GM19467 (cell line): ENCODE results near the gene RFTN1.
A peak's percentile ranks its signal among the peaks of the same experiment; 100 is the strongest.

Experiments used
- ATAC-seq: cut with Tn5 transposase; IDR thresholded peaks from one replicate; pipeline ENCODE4 v1.9.1; 2021; ENCODE audit warnings: mild to moderate bottlenecking, moderate library complexity; ENCODE audit not compliant: unreplicated experiment

RFTN1 gene

DNA sequence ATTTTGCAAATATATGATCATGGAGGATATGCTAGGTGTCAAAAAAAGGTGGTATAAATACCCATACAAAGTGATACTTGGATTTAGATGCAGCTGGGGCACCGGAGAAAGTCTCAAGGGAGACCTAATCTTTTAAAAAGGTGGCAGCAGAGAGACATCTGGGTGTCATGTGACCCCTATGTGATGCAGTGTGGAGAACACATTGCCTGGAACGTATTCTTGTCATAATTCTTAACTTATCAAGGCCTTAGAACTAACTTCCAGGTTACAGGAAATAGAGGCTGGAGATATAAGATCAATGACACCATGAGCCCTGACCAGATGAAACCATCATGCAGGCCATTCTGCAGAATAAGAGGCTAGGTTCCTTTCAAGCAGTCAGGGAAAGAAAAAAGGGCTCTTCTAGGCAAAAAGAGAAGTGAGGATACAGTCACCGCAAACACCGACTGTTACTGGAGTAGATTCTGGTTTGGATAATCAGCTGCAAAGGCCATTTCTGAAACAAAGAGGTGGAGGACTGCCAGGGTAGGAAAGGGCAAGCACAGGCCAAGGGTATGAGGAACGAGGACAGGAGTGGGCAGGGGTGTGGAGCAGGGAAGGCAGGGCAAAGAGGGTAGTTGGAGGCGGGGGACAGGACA lies 147.9 kb downstream of the RFTN1 start:
- no peak for ATAC-seq

DNA sequence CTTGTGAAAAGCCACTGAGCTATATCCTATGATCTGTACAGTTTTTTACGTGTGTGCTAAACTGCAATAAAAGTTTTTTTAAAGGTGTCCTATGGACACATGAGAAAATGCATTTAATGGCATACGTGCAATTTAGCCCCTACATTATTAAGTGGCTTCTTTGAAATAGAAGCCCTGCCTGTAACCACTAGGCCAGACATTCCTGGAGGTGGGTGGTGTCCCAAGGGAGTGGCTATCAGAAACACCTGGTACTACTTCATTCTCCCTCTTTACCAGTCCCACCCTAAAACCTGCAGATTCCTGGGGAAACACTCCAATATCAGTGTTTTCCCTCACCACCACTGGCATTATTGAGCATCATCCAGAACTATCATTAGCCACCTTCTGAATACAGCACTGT lies 148.5 kb downstream of the RFTN1 start:
- ATAC-seq = no peak

DNA sequence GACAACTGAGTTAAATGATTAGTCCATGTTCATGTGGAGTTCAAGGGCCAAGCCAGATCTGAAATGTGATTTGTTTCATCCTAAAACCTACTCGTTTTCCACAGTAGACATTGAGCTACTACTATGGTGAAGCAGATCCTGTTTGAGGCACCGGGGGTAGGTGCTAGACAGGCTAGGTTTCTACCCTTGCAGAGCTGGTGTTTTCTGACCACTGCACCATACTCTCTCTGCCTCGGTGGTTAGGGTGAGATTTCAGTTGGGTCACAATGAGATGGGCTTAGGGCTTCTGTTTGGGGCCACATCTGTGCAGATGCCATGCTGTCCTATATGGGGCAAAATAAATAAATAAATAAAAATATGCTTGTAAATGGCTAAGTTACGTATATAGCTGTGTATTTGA lies 149.2 kb downstream of the RFTN1 start:
- ATAC-seq = no peak

DNA sequence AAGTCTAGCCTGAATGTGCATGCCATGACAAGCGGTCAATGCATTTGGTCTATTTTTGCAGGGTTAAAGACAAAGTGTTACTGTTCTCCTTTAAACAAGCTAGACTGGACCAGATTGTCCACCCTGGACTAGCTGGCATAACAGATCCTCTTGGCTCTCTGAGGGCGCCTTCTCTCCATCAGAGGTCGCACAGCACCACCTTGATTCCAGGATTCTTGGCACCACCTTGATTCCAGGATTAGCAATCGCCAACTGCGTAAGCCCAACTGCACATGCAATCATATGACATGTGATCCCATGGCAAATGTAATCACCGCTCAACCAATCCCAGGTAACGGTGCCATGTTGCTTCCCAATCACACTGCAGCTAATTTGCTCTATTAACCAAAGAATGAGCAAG lies 149.9 kb downstream of the RFTN1 start:
- ATAC-seq = no peak

DNA sequence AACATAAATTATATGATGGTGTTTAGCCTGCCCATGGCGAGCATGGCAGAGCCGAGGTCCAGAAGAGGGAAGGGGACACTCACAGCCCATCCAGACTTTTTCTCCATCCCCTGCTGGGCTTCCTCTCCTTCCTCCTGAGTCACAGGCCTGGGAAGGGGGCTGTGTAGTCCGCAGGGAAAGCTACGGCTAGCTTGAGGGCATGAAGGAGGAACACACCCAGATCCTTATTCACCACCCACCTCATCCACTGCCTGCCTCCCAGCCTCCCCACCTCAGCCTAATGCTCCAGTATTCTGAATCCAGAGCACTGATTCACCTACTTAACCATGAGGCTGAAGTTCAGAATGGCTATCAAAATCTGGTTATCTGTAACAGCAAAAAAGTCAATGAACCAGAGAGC lies 150.7 kb downstream of the RFTN1 start:
- ATAC-seq = no peak

DNA sequence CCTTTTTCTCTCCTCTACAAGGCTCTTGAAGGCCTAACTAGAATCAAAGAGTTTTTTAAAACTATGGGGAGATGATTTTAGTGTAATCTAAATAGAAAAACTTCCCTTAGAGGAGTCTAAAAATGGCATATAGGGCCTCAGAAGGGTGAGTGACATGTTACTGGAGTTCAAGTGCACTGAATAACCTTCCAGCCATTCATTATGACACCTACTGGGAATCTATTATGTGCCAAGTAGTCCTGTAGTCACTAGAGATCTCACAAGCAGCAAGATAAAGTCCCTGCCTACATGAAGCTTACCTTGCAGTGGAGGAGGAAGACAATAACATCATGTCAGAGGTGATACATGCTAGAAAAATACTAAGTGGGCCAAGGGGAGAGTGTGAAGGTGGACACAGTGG lies 152.4 kb downstream of the RFTN1 start:
- ATAC-seq = no peak

DNA sequence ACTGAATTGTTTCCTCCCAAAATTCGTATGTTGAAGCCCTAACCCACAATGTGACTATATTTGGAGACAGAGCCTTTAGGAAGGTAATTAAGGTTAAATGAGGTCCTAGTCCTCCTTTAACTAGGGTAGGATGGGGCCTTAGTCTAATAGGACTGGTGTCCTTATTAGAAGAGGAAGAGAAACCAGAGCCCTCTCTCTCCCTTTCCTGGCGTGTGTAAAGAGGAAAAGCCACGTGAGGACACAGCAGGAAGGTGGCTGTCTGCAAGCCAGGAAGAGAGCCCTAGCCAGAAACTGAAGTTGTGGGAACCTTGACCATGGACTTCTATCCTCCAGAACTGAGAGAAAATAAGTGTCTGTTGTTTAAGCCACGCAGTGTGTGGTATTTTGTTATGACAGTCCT lies 154.2 kb downstream of the RFTN1 start:
- no peak for ATAC-seq

DNA sequence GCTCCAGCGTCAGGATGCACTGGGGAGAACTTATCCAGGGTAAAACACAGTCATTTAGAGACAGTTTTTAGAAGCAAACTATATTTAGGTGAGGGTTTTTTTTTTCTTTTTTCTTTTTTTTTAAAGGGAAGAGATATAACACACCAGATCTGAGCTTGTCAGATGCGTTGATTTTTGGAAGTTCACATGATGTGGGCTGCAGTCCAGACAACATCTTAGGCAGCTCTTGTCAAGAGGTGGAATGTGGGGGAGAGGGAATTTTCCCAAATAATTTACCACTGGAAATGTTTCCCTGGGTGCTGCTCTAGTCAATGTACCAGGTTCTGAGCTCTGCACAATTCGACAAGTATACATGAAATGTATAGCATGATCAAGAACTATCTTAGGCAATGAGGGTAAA lies 155.2 kb downstream of the RFTN1 start:
- no peak for ATAC-seq

DNA sequence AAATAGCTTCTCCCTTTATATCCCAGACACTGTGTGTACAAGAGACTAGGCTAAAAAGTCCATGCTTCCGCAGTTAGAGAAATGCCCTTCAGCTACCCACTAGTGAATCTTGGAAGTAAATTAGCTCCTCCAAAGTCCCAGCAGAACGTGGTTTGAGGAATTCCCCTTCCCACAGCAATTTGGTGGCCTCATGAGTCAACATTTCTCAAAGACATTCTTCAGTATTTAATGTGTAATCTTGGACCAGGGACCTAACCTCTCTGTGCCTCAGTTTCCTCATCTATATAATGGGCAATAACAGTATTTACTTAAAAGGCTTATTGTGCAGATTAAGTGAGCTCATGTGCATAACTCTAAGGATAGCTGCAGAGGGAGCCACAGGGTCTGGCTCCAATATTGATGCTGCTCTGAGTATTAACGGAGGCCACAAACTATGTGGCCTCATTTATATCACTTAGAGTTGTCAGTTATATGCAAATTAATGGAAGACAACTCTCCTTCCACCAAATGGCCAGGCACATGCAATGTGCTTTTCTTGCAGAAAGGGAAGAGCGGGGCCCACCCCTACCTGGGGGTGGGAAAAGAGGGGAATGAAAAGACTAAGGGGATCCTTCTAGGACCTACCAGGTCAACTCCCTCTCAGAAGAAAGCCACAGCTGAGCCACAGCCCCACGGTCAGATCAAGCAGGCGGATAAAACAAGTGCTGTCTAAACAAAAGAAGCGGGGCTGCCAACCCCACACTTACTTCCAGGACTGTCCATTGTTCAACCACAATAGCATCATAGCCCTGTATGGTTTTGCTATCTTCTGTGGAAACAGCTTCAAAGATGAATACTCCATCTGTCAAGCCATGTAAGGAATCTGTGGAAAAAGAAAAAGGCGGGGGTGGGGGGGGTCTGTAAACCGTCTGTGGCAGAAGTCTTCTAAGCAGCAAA lies 156.0 kb downstream of the RFTN1 start:
- no peak for ATAC-seq

DNA sequence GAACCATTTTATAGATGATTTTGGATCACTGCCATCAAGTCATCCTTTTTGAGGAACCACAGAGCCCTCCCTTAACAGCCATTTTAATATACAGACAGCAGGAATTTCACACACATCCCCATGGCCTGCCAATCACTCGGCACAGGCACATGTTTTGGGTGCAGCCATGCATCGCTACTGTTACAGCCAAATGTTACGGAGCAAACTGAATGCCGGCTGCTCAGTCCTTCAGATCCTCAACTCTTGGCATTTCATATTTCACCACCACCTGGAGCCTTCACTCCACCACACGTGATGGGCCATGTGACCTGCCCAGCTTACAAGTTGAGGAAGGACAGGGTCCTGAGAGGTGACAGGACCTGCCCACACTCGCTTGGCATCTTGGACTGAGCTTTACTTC lies 157.7 kb downstream of the RFTN1 start:
- ATAC-seq = no peak

DNA sequence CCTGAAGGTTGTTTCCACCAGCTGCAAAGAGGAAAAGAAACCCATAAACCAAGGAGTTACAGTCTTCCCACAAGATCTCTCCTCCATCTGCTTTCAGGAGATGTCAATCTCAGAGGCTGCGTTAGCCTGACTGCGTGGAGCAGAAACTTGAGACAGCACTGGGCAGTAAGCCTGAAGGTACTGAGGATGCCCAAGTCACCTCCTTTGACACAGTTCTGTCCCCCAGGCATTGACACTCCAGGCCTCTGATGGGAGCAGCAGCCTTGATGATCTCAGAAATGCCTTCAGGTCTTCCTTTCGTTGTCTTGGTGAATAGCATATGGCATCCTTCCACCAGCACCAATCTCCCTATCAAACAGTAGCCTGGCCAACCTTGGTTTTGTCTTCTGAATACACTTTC lies 159.2 kb downstream of the RFTN1 start:
- ATAC-seq = no peak

DNA sequence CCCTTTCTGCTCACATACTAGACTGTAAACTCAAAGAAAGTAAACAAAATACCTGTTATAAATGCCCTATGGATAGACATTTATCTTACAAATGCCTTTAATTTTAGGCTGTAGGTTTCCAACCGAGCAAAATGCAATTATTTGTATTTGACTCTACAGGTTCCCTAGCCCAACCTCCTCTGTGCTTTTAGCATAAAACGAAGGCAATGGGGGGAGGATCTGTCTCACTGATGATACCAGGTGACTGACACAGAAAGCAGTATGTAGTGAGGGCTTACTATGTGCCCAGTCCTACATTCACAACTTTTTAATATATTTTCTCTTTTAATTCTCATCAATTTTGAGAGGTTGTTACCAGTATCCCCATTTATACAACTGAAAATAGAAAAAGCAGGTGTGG lies 161.1 kb downstream of the RFTN1 start:
- no peak for ATAC-seq

DNA sequence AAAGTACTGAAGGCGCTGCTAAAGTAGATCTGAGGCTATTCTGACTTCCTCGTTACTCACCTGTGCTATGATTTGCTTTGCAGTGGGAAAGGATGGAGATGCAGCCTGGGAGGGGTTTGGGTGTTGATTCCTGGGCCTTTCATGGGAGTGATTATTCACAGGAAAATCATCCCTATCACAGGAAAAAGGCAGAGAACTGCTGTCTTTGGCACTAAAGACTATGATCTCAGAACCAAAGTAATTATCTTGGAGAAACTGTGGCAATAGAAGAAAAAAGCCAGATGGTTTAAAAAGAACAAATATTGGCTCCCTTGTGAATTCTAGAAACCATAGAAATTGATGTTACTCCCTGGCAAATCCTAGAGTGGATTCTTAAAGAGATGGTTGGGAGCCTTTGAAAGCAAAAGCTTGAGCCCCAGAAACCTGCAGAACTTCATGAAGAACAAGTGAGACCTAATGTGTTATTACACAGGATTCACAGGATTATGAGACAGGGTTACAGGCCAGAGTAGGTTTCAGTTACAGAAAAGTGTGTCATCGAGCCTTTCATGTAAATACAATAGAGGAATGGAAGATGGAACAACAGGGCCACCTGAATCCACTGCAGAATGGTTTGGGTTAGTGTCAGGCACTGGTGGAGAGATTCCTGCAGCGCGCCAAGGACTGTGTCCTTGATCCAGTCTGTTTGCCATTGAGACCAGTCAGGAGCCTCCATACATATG lies 162.7 kb downstream of the RFTN1 start:
- no peak for ATAC-seq

DNA sequence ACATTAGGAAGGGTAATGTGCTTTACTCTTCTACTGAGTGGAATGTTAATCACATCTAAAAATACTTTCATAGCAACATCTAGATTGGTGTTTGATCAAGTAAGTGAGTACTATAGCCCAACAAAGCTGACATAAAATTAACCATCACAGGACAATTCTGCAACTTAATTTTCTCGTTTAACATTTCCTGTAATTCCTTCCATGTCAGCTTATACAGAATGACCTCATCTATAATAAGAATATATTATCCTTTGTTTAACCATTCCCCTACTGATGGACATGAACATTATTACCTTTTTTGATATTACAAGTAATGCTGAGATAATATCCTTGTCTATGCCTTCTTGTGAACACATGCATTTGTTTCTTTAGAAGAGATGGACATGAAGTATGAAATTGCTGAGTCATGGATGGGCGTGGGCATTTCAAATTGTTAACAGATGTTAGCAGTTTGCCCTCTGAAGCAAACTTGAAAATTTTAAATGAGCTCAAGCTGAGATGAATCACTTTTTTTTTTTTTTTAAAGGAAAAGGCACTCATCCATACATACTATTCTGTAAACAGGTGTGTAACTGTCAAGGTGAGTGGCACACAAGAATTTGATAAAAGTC lies 163.4 kb downstream of the RFTN1 start:
- ATAC-seq = no peak

DNA sequence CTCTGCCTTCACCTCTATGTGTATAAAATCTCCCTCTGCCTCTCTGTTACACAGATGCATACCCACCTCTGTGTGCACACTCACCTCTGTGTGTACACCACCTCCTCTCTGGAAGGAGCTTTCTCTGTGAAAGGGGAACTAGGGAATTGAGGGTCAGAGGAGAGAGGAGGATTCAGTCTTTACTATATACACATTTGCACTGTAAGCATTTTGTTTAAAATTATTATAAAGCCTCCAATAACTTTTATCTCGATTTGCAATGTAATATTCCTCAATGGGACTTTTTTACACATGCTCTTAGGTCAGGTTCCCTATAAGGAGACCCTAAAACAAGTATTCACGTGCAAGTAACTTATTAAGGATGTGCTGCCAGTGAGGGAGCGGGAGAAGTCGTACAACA lies 166.0 kb downstream of the RFTN1 start:
- no peak for ATAC-seq

DNA sequence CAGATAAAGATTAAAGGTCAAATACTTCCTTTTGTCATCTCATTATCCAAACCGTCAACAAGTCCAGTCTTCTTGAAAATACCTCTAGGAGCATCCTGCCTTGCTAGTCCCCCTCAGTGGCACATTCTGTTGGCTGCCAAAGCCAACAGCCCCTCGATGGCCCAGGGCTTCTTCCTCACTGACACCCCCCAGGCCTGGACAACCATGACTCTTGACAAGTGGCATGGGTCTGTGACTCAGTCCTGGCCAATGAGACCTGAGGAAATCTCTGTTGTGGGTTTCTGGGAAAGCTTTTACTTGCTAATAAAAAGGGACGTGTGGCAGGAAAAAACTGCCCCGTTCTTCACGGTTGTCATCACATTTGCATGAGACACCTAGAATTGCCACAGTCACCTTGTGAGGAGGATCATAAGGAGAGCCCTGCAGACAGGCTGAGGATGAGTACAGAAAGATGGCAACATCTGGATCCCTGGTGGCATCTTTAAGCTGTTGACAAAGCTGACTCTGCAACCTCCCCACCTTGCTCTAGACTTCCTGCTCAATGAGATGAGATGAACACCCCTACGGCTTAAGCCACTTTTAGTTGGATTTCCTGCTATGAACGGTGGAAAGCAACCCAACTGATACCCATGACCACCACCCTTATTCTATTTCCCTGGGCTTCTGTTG lies 167.0 kb downstream of the RFTN1 start:
- ATAC-seq = no peak

DNA sequence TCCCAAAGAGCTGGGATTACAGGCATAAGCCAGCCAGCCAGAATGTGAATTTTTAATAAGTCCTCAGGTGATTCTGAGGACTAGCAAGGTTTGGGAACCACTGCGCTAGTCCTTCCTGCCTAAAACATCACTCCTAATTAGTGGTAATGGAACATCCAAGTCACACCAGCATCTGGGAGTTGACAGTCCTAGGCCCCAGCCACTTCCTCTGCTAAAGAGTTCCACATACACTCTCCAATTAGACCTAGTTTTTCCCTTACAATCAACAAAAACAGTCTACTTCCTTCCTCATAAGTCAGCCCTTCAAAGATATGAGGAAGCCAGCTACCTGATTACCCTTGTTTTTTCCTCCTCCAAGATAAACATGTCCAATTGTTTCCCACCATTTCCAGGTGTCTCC lies 170.4 kb downstream of the RFTN1 start:
- ATAC-seq = no peak

DNA sequence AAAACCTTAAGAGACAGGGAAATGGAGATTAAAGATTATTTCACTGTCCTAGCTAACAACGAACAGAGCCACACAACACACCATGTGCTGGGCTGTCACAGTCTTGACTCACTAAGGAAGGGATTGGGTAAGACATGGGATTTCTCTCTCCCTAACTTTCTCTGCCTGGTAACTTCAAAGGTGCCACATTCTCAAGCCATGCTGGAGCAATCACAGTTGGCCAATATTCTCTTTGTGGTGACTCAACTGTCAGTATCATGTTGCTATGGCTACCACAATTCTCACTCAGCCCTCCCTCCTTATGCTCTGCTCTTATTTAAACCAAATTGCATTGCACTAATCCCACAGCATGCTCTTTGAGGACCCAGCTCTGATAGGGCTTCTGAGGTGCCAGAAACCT lies 174.5 kb downstream of the RFTN1 start:
- no peak for ATAC-seq

DNA sequence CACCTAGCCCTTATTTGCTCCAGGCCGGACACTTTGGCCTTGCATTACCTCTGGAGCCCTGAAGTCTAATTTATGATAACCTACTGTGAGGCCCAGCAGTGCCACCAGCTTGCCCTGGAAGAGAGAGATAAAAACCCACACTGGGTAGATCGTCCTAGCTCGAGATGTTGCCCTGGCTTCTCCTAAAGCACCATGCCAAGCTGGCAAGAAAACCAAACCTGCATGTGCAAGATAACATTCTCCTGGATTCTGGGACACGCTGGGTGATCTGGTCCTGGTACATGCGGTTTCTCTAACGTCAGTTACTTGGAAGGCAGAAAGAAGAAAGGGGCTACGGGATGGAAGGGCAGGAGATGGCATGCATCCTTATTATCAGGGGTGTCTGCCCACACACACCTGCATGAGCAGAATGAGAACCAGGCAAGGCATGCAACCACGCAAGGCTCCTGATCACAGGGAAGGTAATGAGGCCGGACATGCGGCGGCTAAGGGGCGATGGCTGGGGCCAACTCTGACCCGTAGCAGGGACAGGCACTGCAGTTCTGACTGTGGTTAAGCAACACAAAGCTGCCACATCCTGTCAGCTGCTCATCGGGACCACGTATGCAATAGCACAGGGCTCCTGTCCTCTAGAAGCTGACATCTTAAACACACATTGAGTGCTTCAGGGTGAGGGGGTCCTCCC lies 175.5 kb downstream of the RFTN1 start:
- peak; percentile 82 for ATAC-seq

DNA sequence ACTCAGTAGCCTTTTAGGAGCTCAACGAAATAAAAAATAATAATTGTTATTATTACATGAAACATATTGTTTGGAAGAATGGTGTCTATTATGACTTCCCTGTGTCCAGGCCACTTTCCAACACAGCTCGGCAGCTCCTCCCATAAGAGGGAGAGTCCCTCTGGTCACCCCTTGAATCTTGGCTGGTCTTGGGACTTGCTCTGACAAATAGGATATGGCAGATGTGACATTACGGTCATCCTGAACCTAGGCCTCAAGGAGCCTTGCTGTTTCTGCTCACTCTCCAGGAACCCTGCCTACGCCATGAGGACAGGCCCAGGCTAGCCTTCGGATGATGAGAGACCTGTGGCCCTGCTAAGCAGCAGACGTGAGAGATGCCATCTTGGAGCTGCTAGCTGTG lies 176.7 kb downstream of the RFTN1 start:
- no peak for ATAC-seq
